Fibroblast of skin of right quadriceps (primary cell): Measurements from ENCODE around the gene TMEM200A.

Source experiments
- DNase-seq: peaks from one replicate; pipeline ENCODE4 v3.0.0-alpha.2; 2013

TMEM200A gene

DNA sequence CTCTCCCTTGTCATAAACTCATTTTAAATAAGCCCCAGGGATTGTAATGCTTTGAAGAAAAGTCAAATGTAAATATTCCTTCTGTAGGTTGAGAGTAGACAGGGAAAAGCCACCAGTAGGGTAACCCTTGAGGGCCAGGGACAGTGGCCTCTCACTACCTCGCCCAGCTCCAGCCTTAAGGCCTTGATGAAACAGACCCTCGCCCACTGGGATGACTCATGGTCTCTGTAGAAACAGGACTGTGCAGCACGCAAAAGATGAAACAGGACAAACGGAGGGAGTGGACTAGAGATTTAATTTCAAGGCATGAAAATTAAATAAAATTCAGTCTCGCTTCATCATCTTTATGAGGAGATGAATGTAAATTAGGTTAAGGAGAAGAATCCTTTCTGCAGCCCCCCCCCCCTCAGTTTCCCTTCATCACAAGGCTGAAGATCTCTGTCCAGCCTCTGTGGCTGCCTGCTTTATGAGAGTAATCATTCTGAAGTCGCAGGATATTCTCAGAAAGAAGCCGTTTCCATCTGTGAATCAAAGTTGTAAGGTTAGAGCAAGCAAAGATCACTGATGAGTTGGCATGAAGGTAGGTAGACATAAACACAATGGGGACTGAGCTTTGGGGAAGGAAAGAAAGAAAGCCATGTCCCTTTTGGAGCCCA is 60.4 kb downstream of the TMEM200A start:
- DNase-seq, result no peak

DNA sequence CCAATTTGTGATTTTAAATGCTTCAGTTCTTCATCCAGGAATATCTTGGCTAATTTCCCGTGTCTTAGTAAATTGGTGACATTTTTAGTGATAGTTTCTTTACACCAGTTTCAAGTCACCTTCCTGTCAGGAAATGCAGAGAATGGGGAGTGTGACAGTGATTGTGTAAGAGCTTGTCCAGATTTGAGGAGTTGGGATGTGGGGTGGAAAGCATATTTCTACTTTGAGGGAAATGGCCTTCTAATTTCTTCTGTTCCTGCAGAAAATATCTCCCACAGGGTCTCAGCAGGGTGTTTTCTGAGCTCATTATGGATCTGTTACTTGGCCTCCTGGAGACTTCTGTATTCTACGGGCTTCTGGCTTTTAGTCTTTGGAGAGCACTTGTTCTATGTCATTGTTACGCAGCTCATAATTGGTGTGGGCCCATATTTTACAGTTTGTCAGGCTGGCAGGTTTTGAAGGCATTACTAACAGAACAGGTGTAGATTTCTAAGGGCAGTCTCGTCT is 65.6 kb downstream of the TMEM200A start:
- no peak for DNase-seq

DNA sequence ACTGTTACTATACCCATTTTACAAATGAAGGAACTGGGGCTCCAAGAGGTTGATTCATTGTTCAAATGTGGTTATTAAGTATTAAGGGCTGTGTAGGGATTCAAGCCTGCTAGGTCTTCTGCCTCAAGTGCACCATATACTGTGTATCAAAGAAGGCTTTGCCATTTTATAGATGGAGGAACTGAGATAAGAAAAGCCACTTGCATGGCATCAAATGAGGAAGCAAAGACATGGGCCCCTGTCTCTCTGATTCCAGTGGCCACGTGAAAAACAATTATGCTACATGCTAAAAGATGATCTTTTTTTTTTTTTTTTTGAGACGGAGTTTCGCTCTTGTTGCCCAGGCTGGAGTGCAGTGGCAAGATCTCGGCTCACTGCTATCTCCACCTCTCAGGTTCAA is 67.0 kb downstream of the TMEM200A start:
- DNase-seq, result no peak

DNA sequence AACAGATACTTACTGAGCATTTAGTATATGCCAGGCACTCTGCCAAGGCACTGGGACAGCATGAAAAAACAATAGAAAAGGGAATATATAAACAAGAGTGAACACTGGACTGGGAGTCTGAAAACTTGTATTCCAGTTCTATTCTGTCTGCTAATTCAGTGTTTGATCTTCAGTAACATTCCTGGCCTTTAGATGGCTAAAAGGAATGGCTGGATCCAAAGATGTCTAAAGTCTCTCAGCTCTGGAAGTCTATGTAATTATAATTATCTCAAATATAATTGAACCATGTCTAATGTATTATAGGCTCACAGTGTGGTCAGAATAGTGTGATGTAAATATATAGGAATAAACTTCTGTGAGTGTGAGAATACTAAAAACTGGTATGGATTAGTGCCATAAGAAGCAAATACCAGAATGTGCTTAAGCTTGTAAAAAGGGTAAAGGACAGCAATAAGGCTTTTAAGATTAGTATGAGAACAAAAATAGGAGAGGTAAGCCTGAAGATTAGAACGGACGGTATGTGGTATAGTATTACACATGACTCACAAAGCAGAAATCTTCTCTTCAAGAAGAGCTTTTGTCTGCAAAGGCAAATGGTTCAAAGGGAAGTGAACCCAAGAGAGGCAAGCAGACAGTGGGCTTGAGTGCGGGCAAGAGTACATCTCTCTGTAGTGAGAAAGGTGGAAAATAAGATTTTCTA is 68.5 kb downstream of the TMEM200A start:
- DNase-seq, result peak; percentile 51

DNA sequence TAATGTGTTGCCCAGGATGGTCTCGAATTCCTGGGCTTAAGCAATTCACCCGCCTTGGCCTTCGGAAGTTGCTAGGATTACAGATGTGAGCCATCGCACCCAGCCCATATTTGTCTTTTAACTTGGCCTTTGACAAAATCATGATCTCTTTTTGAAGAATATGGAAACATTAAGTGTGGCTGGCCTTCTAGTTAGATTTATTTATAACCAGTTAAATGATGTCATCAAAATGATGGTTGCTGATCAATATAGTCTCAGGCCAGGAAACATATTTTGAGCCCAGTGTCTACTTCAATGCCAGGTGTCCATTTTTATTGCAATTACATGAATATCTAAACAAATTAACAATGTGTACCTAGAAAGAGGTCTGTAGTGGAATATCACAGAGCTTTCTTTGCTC is 69.4 kb downstream of the TMEM200A start:
- DNase-seq, result no peak

DNA sequence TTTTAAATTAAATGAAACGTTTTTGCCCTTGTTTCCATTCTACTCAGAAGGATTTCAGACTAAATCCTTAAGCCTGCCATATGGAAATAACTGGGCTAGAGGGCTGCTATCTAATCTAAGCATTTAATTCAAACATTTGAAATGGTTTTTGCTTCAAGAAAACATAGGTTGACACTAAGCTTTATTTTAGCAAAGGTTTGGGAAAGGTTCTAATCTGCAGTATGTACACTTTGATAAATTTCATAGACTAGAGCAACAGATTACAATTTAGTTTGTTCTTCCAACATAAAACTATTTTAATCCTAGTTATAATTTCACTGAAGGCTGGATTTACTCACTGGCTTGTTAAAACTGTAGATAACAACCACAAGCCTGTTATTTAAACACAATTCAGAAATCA is 72.1 kb downstream of the TMEM200A start:
- no peak for DNase-seq

DNA sequence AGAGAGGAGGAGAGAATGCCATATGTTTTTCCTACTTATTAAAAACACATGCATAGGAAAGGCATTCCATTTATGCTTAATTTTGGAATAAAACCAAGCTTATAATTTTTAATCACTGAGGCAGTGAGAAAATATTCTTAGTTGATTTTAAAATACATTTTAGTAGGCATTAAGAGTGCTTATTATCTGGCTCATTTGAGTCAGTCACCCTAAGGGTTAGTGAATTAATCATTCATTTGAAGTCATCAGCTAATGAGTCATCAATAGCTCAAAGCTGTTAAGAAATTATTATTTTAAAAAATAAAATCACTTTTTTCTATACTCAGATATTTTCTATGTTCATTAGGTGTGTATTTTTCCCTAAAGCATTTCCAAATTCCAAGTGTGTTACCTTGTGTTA is 81.6 kb downstream of the TMEM200A start:
- peak; percentile 35 for DNase-seq

DNA sequence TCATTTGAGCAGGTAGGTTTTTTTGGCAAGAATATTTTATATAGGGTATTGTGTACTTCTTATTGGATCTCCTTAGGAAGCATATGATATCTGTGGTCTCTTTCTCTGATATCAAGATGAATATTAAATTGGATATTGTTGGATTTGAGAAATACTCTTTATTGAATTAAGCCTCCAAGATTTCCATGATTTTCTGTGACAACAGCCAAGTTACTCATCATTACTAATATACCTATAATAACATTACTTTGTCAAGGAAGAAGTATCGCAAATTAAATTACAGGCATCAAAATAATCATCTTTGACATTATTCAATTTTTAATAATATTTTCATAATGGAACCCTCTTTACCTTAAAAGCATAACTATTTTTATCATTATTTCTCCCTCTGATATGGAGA is 86.5 kb downstream of the TMEM200A start:
- no peak for DNase-seq

DNA sequence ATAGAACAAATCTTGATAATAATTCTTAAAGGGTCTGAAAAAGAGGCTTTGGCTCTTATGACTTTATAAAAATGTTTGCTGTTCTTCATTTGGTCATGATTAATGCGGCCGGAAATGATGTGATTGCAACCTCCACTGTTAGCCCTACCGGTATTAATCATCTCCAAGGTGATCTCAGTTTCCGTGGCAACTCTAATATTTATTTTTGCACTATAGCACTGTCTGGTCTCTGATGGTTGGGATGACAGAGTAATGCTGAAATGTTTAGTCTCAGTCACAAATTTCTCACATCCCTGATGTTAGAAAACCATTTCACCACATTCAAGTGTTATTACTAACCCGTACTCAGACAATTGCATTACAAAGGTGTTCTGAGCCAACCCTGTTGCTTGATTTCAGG is 87.4 kb downstream of the TMEM200A start:
- peak; percentile 75 for DNase-seq

DNA sequence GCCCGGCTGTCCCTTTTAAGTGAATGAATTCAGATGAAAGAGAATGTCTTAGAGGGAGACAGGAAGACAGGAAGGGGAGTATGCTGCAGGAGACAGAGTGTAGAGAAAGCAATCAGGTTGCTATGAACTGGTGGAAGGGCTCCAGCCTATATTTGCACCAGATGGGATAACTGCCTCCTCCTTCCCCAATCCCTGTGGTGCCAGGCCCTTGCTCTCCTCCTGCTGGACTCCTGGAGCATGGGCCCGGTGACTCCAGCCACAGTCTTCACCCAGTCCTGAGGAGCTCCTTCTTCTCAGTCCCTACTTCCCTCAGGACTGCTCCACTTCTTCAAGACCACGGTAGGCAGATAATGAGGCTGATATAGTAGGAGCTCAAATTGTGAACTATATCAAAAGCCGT is 91.8 kb downstream of the TMEM200A start:
- DNase-seq, result no peak

DNA sequence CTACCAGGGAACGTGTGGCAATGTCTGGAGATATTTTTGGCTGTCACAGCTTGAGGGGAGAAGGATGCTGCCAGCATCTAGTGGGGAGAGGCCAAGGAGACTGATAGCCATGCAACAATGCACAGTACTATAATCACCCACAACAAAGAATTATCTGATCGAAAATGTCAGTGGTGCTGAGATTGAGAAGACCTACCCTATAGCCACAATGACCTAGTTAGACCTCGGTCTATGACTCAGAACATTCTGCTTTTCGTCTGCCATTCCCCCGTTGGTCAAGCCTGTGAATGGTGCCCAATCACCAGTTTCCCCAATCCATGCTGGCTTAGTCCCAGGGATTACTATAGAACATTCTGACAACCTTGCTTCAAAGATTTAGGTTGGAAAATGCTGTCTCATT is 93.5 kb downstream of the TMEM200A start:
- no peak for DNase-seq

DNA sequence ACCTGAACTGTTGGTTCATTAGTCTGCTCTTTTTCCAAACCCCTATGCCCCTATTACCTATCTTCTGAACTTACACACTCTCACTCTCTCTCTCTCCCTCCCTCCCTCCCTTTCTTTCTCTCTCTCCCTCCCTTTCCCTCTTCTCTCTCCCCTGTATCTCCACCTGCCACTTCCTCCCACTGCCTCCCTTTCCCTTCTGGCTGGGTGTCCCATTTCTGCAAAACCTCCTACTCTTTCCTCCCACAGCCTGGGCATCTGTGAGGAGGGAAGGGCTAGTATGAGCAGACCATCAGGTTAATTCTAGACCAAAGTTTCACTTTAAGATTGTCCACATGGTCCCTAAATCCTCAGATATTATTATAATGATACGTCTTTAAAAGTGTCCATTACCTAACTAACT is 95.1 kb downstream of the TMEM200A start:
- no peak for DNase-seq

DNA sequence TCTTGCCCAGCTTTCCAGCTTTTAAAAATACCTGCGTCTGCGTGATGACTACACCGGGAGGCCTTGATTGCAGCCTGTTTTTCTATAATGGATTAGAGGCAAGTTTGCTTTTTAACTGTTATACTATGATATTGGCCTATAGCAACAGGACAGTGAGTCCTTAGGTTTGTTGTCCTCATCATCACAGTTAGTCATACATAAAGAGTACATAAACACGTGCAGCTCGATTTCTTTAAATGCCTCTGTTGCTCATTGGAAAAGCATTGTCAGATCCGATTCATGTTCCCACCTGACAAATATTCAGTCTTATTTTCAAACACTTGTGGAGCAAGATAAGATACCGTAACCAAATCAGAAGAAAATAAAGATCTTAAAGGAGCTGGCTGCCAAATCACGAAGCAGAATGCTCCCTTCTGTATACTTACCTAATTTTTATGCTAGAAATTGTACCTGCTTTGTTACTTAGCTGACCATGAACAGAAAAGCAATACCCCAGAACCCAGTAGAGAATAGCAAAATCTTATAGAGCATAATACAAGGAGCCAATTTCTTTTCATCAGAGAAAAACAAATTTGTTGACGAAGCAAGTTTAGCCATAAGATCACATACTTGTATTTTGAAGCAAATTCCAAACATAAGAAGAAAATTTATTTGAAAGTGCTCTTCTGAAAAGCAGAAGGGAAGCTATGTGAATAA is 100.4 kb downstream of the TMEM200A start:
- no peak for DNase-seq

DNA sequence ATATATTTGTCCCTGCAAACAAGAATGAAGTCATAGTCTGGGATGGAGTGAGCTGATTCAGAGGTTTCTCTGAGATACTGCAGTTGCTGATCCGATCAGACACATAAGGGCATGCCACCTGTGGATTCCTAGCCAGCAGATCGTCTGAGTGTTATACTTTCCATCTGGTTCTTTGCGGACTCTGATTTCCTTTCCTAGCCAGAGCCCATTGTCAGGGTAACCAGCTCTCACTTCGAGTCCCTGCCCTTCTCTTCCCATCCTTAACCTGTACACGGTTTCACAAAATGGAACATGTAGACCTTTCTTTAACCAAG is 100.9 kb downstream of the TMEM200A start:
- DNase-seq, result peak; percentile 12

DNA sequence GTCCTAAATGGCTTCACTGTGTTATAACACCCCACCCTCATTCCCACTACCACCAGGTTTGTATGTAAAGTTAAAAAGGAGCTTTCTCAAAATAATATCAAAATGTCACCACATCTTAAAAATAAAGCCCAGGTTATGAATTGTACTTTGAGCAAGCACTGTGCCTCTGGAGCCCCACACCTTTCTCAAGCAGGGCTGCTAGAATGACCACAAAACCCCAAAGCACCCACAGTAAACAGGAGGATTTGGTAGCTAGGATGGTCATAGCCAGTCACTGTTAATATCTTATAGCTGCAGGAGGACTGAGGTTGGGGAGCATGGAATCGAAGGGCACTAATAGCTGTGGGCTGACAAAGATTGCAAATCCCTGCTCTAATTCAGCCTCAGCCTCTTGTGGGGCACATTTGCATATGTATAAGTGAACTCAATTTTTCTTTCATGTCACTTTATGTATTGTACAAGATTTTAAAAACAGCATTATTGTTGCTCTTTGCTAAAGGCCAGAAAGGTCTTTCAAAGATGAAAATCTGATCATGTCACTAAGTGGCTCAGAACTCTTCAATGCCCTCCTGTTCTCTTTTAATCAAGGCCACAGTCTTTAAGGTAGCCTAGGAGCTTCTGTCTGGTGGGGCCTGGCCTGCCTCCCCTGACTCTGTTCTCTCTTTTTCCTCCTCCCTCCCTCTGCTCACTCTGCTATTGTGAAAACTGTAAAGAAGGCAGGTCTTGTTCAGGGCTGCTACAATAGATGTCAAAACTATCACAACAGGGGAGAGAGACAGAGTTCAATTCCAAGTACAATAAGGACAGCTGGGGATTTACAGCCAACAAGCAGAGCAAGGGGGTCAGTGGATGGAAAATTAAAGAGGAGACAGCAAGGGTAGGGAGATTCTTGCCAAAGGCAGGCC is 101.6 kb downstream of the TMEM200A start:
- no peak for DNase-seq

DNA sequence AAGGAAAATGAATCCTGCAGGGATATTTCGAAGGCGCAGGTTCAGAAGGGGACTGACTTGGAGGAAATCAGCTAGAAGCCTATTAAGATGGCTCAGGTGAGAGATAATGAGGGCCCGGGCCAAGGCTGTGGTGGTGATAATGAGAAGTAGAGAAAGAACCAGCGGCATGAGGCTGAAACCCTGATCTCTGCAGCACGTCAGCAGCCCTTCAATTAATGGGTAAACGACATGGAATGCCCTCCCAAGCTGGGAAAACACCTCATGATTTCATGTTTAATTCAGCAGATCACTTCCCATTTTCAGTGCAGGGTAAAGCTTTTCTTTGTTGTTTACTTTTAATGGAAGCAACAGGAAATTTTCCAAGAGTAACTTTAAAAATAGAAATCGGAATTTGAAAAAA is 104.9 kb downstream of the TMEM200A start:
- no peak for DNase-seq

DNA sequence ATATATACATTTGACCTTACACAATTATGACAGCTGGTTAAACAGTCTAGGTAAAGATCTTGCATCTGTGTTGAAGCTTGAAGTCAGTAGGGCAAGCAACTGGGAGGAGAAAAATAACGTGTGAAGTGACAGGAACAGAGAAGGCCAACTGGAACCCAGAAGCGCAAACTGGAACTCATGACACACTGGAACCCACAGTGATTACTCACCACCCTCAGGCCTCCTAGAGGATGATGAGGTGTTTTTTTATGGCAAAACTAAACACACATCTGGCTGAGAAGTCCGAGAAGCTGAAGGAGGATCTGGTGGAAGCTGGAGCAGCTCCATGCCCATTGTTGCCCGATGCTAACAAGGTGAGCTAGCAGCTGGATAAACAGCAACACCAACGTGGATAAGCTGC is 108.1 kb downstream of the TMEM200A start:
- peak; percentile 59 for DNase-seq

DNA sequence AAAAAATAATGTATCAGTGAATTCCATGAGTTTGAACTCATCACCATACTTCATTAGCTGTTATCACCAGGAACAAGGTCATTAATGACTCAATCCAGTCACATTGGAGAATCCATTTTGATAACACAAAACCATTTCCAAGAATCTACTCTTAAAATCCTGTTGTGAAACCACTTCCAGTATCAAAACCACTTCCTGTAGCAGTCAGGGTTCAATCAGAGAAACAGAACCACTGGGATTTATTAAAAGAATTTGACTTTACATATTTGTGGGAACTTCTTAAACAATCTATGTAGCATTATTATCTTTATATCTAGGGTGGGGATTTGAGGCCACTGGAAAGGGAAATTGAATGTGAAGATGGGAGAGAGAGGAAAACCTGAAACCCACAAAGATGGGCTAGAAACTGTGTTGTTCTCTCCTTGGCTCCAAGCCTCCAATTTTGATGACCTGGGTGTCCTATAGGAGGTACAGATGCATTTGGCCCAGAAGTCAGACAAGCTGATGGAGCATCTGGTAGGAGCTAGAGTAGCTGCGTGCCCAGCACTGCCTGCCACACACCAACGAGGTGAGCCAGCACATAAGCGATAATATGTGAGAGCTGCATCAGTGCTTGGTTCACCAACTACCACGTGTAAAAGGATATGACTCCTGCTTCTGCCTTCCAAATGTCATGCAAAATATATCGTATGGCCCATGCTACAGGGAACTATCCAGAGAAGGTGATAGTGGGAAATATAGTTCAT is 117.0 kb downstream of the TMEM200A start:
- DNase-seq, result peak; percentile 95

DNA sequence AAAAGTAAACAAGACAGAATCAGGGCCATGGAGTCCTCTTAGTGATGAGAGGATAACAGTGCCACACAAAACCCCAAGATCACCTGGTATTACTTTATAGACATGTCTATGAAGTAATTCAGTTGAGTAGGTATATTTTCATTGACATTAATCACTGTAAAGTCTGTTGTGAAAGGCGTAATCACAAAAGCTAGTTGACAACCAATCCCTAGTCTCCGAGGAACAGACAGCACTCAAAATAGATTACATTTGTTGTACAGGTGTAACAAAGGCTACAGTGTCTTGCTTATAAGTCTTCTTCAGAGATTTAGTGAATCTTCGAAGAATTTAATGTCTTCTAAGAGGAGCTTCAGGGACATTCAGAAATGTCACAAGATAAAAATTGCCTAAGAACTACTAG is 120.1 kb downstream of the TMEM200A start:
- no peak for DNase-seq

DNA sequence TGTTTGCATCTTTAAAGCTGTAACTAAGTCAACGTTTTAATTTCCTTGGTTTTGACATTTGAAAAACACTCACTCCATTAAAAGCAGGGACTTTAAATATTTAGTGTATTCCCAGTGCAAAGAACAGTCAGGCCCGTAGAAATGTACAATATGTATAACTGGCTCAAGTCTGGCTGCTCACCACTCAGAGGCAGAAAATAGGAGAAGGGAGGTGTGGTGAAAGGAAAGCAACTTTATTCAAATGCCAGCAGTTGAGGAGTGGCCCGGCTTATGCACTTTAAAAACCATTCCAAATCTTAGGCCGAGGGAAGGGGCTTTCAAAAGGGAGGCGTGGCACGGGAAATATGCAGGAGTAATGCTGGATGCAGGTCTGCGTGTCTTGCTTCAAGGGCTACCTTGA is 120.6 kb downstream of the TMEM200A start:
- DNase-seq, result no peak

DNA sequence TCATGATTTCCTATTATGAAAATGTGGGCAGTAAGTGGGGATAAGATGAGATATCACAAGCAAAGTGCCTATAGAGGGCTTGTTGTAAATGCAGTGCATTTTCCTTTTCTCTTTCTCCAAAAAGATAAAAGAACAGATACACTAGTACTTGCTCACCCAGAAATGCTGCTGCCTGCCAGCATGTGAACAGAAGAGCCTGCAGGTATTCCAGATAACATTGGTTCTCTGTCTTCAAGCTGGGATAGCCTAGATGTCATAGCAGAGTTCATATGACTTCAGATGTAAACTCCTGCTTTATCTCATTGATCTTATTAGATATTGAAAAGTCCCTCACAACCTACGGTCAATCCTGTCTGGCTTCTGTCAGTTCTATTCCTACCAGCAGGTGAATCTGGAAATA is 123.7 kb downstream of the TMEM200A start:
- DNase-seq, result no peak
